HFF-Myc (cell line): ENCODE results near the gene COL10A1.
A peak's percentile ranks its signal among the peaks of the same experiment; 100 is the strongest.
"Not testable (repeated sequence)": the region's sequence is repeated elsewhere in the genome, so short reads cannot be mapped to it uniquely, and the experiment has no call there.

Experiments used
- DNase-seq: peaks from one replicate; pipeline ENCODE4 v3.0.0-alpha.2; 2011; ENCODE audit warnings: low read depth; ENCODE audit errors: extremely low read depth
- H3K4me3 ChIP-seq: replicated peaks from 2 replicates; pipeline ENCODE4 v1.5.1; 2011; ENCODE audit warnings: low read depth, mild to moderate bottlenecking, control low read depth, low read length
- CTCF ChIP-seq: IDR thresholded peaks from 2 replicates; pipeline ENCODE4 v1.5.1; 2012; ENCODE audit warnings: mild to moderate bottlenecking, low read depth, low read length, control low read depth; ENCODE audit errors: missing control alignments

COL10A1 gene

GRCh38 chr6:116101790-116102189, 24.1 kb downstream of the COL10A1 start:
- no peak for TF ChIP-seq CTCF
- DNase-seq = no peak
- peak overlapping the region; percentile 69 for H3K4me3 ChIP-seq

- DNase-seq = no peak
- TF ChIP-seq CTCF = no peak
- peak overlapping the region; percentile 69 for H3K4me3 ChIP-seq
Observed at GRCh38 chr6:116101302-116101718, 24.6 kb downstream of the COL10A1 start.

- TF ChIP-seq CTCF = peak; percentile 21
- DNase-seq = peak; percentile 43
- H3K4me3 ChIP-seq = peak within 1 kb of the TSS; percentile 69
Observed at GRCh38 chr6:116100419-116101301, 25.3 kb downstream of the COL10A1 start, which contains the start of gene NT5DC1. NT5DC1 (plus strand) TSS chr6:116100853; CDS start chr6:116100931, 78 bp downstream.

- no peak for TF ChIP-seq CTCF
- no peak overlapping the region for H3K4me3 ChIP-seq
- no peak for DNase-seq
Observed at GRCh38 chr6:116099036-116099435, 26.9 kb downstream of the COL10A1 start.

GRCh38 chr6:116096979-116097816, 28.7 kb downstream of the COL10A1 start:
- peak; percentile 31 for TF ChIP-seq CTCF
- no peak overlapping the region for H3K4me3 ChIP-seq
- no peak for DNase-seq

GRCh38 chr6:116096048-116096759, 29.7 kb downstream of the COL10A1 start:
- H3K4me3 ChIP-seq, DNase-seq: not testable (repeated sequence)
